Measurements from ENCODE around the gene ZBTB1.

Gene ZBTB1

DNA sequence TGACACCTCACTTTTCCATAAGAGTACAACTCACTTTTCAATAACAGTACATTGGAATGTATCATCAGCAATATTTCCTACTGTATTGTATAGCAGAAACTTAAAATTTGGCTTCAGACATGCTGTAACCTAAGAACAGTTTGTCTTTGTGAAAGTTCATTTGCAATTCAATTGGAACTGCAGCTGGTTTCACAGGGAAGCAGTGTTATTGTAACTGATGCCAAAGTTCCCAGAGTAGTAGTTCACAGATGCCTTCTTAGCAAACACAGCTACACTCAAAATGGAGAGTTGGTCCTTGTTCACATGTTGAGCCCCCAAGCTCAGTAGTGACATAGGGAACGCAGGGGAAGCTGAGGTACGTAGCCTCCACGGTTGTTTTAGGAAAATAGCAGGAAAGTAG is 68.5 kb downstream of the ZBTB1 start:
- no peak for DNase-seq

All from NCI-H2227 treated with DMSO at 0.1 percent for 48 hours (cell line).